LNCaP clone FGC (cell line): ENCODE data around the gene SMC3.

Experiments used
- DNase-seq: peaks from one replicate; pipeline ENCODE4 v3.0.0-alpha.2; 2011; ENCODE audit warnings: low read depth
- H3K4me3 ChIP-seq: 2 replicates; pipeline ENCODE4 v1.5.1; 2011; ENCODE audit warnings: mild to moderate bottlenecking, low read depth, low read length, control low read depth
- TF ChIP-seq, protein P1 (sequence below): IDR thresholded peaks from 2 replicates; pipeline ENCODE4 v1.5.1; 2012; ENCODE audit warnings: mild to moderate bottlenecking; ENCODE audit not compliant: control insufficient read depth, insufficient read depth; ENCODE audit errors: extremely low read depth

SMC3 gene

DNA sequence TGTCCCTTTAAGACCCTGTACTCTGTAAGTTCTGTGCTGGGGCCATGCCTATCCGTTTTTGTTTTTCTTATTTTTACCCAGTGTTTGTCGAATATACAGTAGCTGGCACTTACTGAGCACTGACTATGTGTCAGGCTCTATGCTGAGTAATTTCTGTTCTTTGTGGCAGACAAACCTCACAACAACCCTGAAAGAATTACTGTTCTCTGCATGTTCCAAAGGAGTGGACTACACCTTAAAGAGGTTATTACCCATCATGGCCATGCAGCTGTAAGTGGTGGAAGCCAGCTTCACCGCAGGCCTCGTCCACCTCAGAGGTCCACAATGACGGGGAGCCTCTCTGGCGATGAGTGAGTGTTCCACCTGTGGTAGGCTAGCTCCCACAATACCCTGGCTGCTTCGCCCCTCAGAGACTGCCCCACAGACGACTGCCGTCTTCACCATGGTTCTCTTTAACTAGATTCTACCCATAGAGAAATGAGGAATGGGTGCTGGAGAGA, 46.6 kb downstream of the SMC3 start:
- TF ChIP-seq, protein P1, sequence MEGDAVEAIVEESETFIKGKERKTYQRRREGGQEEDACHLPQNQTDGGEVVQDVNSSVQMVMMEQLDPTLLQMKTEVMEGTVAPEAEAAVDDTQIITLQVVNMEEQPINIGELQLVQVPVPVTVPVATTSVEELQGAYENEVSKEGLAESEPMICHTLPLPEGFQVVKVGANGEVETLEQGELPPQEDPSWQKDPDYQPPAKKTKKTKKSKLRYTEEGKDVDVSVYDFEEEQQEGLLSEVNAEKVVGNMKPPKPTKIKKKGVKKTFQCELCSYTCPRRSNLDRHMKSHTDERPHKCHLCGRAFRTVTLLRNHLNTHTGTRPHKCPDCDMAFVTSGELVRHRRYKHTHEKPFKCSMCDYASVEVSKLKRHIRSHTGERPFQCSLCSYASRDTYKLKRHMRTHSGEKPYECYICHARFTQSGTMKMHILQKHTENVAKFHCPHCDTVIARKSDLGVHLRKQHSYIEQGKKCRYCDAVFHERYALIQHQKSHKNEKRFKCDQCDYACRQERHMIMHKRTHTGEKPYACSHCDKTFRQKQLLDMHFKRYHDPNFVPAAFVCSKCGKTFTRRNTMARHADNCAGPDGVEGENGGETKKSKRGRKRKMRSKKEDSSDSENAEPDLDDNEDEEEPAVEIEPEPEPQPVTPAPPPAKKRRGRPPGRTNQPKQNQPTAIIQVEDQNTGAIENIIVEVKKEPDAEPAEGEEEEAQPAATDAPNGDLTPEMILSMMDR = no peak
- no peak for DNase-seq
- H3K4me3 ChIP-seq = no peak overlapping the region

GRCh38 chr10:110615057-110615747, 47.7 kb downstream of the SMC3 start:
- DNase-seq = no peak
- TF ChIP-seq, protein P1 = no peak
- H3K4me3 ChIP-seq = no peak overlapping the region

GRCh38 chr10:110616493-110617033, 49.1 kb downstream of the SMC3 start:
- TF ChIP-seq, protein P1 = no peak
- no peak for DNase-seq

GRCh38 chr10:110617425-110618229, 50.1 kb downstream of the SMC3 start:
- DNase-seq = no peak
- no peak overlapping the region for H3K4me3 ChIP-seq
- TF ChIP-seq, protein P1 = no peak

More at GRCh38 chr10:110616493-110617033, 49.1 kb downstream of the SMC3 start:
- no peak overlapping the region for H3K4me3 ChIP-seq

- no peak for DNase-seq
- TF ChIP-seq, protein P1 = no peak
- H3K4me3 ChIP-seq = no peak overlapping the region
These were observed 50.7 kb downstream of the SMC3 start for GRCh38 chr10:110618230-110618610.

DNA sequence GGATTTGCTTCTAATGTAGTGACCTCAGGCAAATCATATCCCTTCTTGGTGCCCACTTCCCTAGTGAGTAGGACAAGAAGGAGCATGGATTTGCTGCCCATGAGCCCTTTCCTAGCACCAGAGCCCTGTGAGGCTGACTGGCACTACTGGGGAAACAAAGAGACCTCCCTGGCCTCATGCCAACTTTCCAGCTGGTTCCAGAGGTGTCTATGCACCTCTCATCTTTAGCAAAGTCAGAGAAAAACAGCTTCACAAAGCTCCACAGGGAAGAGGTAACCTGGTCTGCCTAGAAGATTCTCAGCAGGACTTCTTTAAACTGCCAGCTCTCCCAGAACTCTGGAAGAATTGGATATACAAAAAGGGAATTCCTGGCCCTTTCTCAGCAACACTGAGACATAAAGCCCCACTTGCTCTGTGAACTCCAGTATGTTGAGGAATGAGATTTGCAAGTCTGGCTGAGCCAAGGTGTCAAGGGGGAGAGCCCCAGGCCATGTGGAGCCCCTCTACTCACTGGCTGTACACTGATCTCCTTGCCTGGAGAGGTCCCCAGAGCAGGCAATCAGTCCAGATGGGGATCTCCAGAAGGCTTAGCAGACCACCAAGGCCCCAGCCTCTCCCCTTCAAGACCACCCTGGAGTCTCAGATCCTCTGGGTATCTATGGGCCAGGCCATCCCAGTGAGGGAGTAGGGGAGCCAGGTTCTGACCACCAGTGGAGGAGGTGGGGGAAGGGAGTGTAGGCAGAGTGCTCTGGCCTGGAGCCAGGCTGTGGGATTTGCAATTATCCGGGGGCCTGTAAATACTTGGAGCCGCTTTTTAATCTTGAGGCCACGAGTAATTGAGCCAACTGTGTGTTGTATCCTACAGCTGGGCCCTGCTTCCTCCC, 52.3 kb downstream of the SMC3 start:
- no peak overlapping the region for H3K4me3 ChIP-seq
- DNase-seq = no peak
- TF ChIP-seq, protein P1 = no peak
